Panc1 (cell line): ENCODE measurements around the gene QKI.
"Not testable (repeated sequence)": the region's sequence is repeated elsewhere in the genome, so short reads cannot be mapped to it uniquely, and the experiment has no call there.

ENCODE experiments used
- CTCF ChIP-seq: fragments of 450-650 bp; IDR thresholded peaks from 2 replicates; pipeline ENCODE4 v1.5.1; 2017; ENCODE audit warnings: mild to moderate bottlenecking
- POLR2AphosphoS5 ChIP-seq: IDR thresholded peaks from 2 replicates; pipeline ENCODE4 v1.6.1; 2012; ENCODE audit warnings: mild to moderate bottlenecking, low read depth, low read length, moderate library complexity
- REST ChIP-seq, 2 experiments: IDR thresholded peaks; 2 replicates each; pipeline ENCODE4 v1.6.1; 2011 to 2012; ENCODE audit warnings: low read depth in 2 of 2, control low read depth in 1 of 2, low read length in 1 of 2, mild to moderate bottlenecking in 1 of 2, moderate library complexity in 1 of 2; ENCODE audit not compliant: insufficient read depth in 1 of 2
- TCF7L2 ChIP-seq: IDR thresholded peaks from 2 replicates; pipeline ENCODE4 v1.6.1; 2011; ENCODE audit warnings: mild to moderate bottlenecking, low read depth, low read length, inconsistent platforms

- not testable (repeated sequence) for TF ChIP-seq CTCF; TCF7L2; POLR2AphosphoS5; REST (IDR thresholded peaks at IDR 0.05; ENCODE audit: insufficient read depth in 1 of 2, low read depth in 2 of 2, low read length in 1 of 2)
Measured at GRCh38 chr6:163439390-163439789, 24.9 kb downstream of the QKI start.
